GM18868 (cell line): ENCODE measurements around the gene PDK4.

Experiments used
- ATAC-seq: cut with Tn5 transposase; IDR thresholded peaks from one replicate; pipeline ENCODE4 v1.9.1; 2021; ENCODE audit warnings: mild to moderate bottlenecking, moderate library complexity; ENCODE audit not compliant: unreplicated experiment

Gene PDK4

DNA sequence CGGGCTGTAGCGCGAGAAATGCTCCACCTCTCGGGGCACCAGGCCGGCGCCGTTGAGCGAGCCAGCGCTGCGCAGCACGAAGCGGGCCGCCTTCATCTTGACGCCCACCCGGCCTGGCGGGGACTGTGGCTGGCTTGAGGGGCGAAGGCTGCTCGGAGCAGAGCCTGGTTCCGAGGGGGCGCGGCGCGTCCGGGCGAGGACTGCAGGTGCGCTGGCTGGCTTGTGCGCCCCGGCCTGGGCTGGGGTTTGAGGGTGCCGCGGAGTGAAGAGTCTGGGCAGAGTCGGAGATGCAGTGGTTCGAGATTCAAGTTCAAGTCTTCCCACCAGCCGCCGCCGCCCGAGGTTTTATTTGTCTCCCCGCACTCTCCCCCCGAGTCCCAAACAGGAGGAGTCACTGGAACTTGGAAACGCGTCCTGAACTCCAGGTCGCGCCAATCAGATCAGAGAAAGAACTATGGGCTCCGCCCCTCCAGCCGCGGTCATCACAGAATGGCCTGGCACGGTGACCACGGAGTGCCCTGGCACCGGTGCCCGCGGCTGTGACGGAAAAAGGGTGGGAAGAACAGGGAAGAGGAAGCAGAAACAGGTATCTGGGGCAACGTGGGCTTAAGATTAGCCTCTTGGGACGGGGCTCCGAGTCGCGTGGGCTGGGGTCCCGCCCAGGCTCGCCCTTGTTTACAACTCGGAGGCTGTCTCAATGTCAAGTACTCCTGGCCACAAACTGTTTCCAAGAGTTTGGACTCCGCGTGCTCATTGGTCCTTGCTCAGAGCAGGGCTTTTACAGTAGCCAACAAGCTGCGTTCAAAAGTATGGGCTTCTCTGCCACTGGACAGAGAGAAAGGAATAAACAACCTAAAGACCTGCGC lies at the start of gene PDK4:
PDK4 (minus strand) TSS at position 319 of the 866 bp plus-strand sequence; CDS start at position 96, 223 bp downstream.
- ATAC-seq, result peak; percentile 44

DNA sequence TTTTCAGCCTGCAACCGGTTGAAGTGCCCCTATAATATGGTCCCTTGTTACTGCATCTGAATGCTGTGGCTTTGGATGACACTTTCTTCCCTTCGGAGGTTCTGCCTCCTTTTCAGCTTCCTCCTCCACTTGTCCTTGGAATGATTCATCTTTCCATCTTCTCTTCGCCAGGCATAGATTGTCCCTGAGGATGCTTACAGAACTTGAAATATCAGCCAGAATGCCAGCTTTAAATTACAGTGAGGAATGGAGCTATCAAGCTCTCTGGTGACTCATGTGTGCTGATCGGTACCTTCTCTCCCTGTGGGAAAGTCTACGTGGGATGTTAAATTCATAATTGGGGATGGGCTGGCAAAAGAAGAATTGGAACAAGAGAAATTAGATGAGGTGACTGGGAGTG lies 45.9 kb upstream of the PDK4 start:
- ATAC-seq, result no peak

DNA sequence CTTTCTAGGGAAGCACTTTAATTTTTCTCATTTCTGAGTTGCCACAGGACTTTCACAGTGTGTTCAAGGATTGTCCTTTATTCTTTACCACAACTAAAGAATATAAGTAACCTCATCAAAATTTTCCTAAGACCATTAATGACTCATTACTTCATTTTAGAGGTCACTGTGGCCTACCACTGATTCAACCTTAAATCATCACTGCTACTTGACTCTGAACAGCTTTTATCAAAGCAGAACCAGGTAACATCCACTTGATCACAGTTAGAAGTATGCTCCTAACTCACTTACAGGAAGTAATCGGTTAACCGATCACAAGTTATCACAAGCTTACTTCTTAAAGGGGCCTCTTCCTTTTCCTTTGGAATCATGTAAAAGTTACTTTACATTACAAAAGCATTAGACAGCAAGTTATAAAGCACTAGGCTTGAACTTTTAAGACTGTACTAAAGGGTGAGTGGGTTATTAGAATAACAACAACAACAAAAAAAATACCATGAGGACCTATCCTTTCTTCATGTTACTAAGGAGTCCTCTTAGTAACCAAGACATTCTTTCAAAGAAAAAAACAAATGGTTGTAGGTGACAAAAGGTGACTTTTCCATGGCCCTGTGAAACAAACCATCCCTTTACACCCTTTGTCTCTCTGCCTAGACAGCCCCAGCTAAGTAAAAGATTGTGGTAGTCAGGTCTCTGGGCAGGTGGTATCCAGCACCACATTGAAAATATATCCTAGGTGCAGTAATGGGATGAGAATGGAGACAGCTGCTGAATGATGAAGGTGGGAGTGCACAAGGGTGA lies 40.0 kb upstream of the PDK4 start:
- ATAC-seq, result no peak

DNA sequence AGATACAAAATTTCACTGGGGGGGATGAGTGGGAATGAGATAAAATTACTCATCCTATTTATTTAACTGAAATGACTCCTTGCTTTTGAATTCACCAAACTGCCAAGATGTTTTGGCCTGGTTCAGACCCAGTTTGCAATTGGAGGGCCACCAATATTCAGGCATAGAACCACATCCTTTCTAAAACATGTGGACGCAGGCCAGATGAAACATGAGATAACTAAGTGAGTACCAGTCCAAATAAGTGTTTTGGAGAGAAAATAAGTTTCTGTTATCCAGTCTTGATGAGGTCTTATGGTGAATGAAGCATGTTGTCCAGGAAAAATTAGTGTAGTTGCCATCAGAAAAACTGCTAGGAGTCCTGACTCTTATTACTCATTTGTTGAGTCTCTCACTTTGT lies 36.3 kb upstream of the PDK4 start:
- ATAC-seq, result no peak

DNA sequence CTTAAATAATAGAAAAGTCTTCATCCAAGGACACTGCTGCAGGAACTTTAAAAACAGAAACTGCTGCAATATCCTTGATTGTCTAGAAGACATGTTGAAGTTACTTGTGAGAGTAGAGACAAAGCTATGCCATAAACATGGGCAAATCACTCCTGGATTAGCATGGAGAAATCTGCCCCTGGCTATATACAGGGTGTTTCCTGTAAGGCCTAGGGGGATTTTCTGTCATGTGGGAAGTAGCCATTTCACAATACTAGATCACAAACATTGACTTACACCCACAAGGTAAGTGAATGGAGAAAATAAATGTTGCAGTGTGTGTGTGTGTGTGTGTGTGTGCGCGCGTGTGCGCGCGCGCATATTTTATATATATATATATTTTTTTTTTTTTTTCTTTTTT lies 35.2 kb upstream of the PDK4 start:
- no peak for ATAC-seq

DNA sequence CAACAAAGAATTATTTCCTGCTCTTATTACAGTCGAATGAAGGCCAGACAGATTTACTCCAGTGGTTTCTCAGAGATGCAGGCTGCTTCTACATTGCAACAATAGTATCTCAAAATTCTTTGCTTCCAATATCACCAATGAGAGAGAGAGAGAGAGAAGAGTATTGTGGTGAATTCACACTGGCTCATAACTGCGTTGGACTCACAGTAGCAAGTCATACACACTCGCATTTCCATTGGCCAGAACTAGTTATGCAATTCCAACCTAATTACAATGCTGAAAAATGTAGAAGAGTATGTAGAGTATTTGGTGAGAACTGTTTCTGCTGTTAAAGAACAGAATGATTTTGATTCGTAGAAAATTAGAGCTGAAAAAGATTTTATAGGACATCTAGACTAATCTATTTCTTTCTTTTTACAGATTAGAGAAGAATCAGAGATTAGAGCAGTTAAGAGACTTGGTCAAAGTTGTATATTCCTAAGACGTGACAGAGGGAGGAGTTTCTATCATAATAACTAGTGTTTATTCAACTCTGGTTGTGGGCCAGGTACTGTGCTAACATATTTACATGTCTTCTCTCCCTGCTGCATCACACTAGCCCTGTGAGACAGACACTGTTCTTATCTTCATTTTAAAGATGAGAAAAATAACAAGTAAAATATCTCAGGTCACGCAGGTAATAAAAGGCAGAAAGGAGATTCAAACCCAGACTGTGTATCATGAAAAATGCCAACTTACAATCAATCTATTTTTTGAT lies 34.6 kb upstream of the PDK4 start:
- no peak for ATAC-seq

DNA sequence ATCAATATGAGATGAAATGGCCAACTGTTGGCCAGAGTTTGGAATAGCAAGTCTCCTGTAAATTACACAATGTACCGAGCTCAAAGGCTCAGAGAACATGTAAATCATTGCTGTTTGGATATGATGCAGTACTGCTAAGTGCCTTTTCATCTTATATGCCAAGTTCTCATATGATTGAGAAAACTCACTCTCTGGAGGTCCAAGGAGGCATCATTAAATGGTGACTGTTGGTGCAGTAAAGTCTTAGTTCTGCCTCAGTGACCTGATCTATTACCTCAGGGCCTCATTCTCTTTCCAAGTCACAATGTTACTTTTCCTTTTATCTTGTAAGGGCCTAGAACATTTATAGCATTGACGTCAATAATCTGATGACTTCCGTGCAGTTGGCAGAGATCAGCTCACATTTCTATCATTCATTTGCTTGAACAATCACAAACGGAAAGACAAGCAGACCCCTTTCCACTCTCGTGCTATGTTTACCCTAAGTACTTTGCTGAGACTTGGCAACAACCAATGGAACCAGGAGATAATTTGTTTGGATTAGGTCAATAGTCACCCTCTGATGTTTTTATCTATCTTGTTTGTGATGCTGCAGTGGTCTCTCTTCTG lies 32.6 kb upstream of the PDK4 start:
- ATAC-seq, result no peak

DNA sequence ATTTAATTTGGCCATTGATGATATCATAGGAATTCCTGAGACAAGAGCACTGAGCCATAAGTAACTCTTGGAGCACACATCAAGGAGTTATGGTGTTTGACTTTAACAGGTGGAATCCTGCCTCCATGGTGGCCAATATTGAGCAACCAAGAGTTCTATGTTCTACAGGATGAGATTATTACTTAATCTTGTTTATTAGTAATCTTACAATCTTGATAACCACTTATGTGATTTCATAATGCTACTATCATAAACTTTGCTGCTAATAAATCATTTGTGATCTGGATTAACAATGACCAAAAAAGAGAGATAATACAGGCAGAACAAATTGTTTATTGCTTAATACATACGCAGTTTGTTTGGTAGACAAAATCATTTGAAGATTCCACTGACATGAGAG lies 27.5 kb upstream of the PDK4 start:
- no peak for ATAC-seq

DNA sequence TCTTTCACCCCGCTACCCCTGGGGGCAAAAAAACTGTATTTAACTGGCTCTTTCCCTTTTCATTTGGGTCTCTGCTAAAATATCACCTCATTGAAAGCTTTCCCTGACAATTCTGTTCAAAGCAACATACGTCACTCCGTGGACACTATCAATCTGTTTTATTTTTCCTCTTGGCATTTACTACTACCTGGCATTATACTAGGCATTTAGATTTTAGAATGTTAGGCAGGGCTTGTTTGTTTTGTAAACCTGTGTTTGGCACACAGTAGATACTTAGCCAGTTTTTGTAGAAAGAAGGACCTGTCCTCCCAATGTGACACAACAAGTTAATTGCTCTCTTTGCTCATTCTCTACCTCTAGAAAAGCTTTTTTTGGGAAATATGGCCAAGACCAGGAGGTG lies 26.5 kb upstream of the PDK4 start:
- no peak for ATAC-seq

DNA sequence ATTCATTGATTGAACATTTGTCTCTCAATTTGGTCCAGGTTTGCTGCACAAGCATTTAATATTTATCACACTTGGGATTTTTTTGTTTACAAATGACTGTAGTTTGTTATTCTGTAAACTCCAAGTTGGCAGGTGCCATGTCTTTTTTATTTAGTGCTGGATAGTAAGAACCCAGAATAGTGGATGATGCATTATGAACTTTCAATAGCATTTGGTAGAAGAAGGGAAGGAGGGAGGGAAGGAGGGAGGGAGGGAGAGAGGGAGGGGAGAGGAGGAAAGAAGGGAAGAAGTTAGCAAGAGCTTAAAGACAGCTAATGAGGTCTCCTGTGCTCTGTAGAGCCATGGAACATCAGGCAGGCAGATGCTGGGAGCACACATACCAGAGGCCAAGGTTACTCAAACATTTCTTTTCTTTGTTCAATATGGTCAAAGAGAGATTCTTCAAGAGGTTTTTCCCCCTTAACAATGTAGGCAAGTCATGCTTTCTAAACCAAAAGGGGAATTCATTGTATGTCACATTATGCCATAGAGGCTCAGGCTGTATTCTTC lies 25.8 kb upstream of the PDK4 start:
- ATAC-seq, result no peak

DNA sequence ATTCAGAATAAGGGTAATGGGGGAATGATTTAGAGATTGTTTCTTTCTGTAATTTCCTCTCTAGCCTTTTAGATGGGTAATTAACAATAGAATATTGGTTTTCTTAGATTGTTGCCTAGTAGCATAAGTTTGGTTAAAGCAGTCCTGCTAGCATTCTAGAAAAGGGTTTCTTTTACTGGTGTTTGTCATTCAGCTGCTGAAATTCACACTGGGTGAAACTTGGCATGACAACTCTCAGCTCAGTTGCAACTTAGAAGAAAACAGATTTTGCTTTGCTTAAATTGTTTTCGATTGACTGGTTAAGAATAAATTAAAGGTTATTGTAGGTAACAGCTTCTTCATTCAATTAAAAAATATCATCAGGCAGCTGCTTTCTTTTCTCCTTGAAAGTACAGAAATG lies 25.1 kb upstream of the PDK4 start:
- no peak for ATAC-seq

DNA sequence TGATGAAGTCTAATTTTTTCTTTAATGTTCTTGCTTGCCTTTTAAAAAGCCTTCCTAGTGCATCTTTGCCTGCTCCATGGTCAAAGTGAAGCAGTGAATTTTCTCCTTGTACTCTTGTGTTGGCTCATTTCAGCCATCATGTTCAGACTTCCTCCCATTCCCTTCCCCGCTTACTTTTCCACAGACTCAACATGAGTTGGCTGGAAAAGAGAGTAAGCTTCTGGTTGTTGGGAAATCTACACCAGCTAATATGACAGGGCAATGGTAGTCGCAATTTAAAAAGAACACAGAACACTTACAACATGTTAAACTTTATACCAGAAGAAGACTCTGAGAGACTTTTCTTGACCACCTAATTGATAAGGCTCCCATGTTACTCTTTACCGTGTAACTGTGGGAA lies 24.3 kb upstream of the PDK4 start:
- no peak for ATAC-seq

DNA sequence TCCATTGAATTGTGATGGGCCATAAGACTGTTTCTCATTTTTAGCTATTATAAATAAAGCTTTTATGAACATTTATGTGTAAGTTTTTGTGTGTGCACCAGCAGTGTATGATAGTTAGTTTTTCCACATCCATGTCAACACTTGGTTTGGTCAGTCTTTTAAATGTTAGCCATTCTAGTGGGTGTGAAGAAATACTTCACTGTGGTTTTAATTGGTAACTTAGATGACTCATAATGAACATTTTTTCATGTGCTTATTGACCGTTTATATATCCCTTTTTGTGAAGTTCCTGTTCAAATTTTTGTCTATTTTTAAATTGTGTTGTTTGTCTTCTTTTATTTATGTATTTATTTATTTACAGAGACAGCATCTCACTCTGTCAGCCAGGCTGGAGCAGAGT lies 23.6 kb upstream of the PDK4 start:
- ATAC-seq, result no peak

DNA sequence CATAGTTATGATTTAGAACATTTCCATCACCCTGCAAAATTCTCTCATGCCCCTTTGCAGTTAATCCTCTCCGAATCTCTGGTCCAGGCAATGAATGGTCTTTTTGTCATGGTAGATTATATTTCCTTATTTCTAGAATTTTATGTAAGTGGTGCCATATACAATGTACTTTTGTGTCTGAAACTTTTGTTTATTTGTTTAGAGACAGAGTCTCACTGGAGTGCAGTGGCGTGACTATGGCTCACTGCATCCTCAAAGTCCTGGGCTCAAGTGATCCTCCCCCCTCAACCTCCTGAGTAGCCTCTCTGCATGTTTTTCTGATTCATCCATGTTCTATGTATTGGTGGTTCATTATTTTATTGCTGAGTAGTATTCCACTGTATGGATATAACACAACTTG lies 23.2 kb upstream of the PDK4 start:
- no peak for ATAC-seq

DNA sequence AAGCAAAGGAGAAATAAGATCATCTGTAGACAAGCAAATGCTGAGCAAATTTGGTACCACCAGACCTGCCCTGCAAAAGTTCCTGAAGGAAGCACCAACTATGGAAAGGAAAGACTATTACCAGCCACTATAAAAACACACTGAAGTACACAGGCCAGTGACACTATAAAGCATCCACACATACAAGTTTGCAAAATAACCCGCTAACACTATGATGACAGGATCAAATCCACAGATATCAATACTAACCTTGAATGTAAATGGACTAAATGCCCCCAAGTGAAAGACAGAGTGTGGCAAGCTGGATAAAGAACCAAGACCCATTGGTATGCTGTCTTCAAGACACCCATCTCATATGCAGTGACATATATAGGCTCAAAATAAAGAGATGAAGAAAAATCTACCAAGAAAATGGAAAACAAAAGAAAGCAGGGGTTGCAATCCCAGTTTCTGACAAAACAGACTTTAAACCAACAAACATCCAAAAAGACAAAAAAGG lies 18.2 kb upstream of the PDK4 start:
- ATAC-seq, result no peak

DNA sequence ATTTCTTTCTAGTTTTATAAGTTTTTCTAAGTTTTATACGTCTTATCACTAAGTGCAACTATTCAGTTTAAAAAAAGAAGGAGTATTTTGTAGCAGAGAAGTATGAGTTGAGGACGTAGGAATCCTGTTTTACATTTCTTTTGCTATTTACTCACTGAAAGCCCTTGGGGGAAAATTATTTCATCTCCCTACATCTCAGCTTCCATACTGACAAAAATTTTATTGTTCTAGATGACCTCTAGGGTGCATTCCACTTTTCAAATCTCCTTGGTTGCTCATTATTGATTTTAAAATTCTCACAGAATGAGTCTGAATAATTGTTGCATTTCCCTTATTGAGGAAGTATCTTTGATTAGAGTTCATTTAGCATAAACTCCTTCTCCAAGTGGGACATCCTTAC lies 14.9 kb upstream of the PDK4 start:
- no peak for ATAC-seq

DNA sequence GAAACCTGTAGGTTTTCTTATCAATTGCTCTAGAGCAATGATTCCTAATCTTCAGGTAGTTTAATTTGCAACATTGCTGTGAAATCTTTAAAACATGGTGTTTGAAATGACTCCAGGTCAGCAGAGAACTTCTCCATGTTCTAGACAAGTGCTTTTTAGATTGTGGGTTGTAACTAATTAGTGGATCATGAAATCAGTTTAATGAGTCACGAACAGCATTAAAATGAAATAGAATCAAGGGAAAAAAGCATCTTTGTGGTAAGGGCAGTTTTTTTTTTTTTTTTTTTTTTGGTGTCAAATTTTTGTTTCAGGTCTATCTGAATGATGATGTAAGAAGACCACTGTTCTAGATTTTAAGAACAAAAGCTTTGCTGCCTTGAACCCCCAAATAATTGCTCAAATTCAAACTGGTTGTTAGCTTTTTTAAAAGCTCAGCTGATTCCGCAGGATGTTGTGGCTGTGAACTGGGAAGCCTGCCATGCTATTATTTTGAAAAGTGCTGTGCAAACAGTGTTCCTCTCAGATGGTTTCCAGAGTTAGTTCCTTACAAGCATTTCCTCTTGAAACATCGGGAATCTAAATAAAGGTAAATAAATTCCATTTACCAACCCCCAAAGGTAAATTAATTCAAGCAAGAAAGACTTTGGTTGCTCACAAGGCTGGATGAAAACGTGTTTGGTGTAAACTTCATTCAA lies 13.1 kb upstream of the PDK4 start:
- no peak for ATAC-seq

DNA sequence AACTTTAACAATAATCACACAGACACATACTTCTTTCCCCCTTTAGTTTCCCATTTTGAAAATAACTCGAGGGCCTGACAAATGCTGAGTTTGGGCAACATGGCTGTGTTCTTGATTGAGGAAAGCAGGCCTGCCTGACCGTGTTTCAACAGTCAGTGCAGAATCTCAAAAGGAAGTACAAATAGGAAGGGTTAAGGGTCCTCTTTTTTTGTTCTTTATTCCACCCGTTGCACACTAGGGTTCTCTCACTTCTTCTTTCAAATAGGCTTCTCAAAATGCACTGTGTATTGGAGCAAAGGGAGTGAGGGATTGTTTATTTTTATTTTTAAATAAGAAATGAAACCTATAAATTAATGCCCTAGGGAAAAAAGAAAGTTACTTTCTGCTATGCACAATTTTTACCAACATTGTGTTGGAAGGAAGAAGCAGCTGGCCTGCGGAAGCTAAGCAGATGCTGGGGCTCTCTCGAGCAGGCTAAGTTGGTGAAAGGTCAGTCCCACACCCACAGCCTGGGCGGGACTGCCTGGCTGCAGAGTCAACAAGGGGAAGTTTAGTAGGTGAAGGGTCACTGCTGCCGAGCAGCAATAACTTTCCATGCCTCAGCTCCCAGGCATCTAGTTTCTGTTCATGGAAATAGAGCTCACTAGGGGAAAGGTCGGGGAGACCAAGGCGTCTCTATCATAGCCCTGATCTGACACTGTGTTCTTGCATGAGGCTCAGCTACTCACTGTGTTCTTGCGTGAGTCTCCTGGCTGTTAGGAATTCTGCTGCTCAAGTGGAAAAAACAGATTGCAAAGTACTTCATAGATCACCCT lies 12.2 kb upstream of the PDK4 start:
- peak; percentile 94 for ATAC-seq

DNA sequence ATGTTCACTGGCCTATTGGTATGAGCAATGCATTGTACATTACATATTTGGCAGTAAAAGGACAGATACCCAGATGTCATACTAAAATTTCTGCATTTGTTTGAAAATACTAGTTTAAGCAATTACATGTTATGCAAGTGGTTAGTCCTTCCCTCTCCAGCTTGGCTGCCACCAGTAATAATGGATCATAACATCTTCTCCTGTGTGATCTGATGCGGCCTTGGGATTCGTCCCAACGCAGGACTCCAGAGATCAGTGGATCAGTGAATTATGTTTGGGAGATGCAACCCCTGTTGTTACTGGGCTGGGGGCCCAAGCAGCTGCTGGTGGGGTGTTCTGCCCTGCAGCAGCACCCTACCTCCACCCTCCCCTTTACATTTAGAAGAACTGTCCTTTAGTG lies 11.2 kb upstream of the PDK4 start:
- no peak for ATAC-seq
